ENCODE results near the gene NDUFS3.
"Not testable (repeated sequence)": the region's sequence is repeated elsewhere in the genome, so short reads cannot be mapped to it uniquely, and the experiment has no call there.

The NDUFS3 gene

DNA sequence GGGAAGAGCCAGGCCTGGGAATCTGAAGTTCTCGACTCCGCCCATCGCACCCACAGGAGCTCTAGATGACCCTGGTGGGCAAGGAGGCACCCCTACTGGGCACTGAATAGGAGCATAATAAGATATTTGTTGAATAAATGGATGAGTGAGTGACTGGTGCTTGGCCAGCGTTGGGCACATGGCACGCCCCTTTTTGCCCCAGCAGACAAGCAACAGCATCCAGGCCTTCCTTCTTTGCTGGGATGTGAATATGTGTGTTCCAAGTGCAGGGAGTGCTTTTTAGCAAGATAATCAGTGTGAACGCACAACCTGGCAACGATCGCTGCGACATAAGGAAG, 25.5 kb upstream of the NDUFS3 start:
- no peak for DNase-seq (ENCODE audit: low read depth)
- TF ChIP-seq POLR2A (IDR thresholded peaks at IDR 0.05; ENCODE audit: extremely low read depth, insufficient read length) (no peak), MYC (IDR thresholded peaks at IDR 0.05; ENCODE audit: low read depth, low read length) (no peak)
- TF ChIP-seq, protein P1, sequence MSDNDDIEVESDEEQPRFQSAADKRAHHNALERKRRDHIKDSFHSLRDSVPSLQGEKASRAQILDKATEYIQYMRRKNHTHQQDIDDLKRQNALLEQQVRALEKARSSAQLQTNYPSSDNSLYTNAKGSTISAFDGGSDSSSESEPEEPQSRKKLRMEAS (IDR thresholded peaks at IDR 0.05; ENCODE audit: low read depth, low read length): no peak
- peak overlapping the region; percentile 65 for H3K4me3 ChIP-seq (ENCODE audit: low read depth, low read length)

- not testable (repeated sequence) for H3K4me3 ChIP-seq (ENCODE audit: low read depth, low read length); DNase-seq (ENCODE audit: low read depth)
Measured at GRCh38 chr11:47557004-47557403, 21.9 kb upstream of the NDUFS3 start.

DNA sequence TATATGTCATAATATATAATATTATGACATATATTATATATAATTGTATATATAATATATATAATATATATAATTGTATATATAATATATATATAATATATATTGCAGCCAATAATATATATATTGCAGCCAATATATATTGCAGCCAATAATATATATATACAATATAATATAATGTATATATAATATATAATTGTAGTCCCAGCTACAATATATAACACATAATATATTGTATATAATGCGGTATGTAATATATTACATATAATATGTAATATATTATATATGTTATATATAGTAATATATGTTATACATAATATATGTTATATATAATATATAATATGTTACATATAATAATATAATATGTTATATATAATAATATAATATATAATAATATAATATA, 20.2 kb upstream of the NDUFS3 start:
- DNase-seq (ENCODE audit: low read depth): no peak
- TF ChIP-seq POLR2A (IDR thresholded peaks at IDR 0.05; ENCODE audit: extremely low read depth, insufficient read length) (no peak), CTCF (IDR thresholded peaks at IDR 0.05; ENCODE audit: low read depth, low read length) (no peak), MYC (IDR thresholded peaks at IDR 0.05; ENCODE audit: low read depth, low read length) (no peak)
- TF ChIP-seq, protein P1 (IDR thresholded peaks at IDR 0.05; ENCODE audit: low read depth, low read length): no peak
- H3K4me3 ChIP-seq (ENCODE audit: low read depth, low read length): no peak overlapping the region

DNA sequence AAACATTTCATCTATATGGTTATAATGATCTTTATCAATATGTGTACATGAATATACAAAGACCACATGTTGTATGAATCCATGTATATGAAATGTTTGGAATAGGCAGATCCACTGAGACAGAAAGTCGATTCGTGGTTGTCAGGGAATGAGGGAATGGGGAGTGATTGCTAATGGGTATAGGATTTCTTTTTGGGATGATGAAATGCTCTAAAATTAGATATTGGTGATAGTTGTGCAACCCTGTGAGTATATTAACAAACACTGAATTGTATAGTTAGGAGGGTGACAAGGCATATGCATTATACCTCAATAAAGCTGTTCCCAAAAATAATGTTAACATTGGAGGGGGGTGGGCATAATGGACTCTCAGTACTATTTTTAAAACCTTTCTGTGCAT, 18.4 kb upstream of the NDUFS3 start:
- TF ChIP-seq MYC (IDR thresholded peaks at IDR 0.05; ENCODE audit: low read depth, low read length): no peak
- TF ChIP-seq POLR2A (IDR thresholded peaks at IDR 0.05; ENCODE audit: extremely low read depth, insufficient read length): no peak
- TF ChIP-seq, protein P1 (IDR thresholded peaks at IDR 0.05; ENCODE audit: low read depth, low read length): no peak
- no peak for TF ChIP-seq CTCF (IDR thresholded peaks at IDR 0.05; ENCODE audit: low read depth, low read length)
- DNase-seq (ENCODE audit: low read depth): peak; percentile 34
- H3K4me3 ChIP-seq (ENCODE audit: low read depth, low read length): no peak overlapping the region

DNA sequence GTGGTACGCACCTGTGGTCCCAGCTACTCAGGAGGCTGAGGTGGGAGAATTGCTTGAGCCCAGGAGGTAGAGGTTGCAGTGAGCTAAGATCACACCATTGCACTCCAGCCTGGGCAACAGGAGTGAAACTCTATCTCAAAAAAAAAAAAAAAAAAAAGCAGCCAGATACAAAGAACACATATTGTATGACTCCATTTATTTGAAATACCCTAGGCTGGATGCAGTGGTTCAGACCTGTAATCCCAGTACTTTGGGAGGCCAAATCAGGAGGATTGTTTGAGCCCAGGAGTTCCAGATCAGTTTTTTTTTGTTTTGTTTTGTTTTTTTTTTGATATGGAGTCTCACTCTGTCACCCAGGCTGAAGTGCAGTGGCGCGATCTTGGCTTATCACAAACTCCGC, 16.5 kb upstream of the NDUFS3 start:
- not testable (repeated sequence) for H3K4me3 ChIP-seq (ENCODE audit: low read depth, low read length); DNase-seq (ENCODE audit: low read depth)

- peak overlapping the region; percentile 60 for H3K4me3 ChIP-seq (ENCODE audit: low read depth, low read length)
- not testable (repeated sequence) for DNase-seq (ENCODE audit: low read depth)
Measured at GRCh38 chr11:47564366-47564765, 14.5 kb upstream of the NDUFS3 start.

DNA sequence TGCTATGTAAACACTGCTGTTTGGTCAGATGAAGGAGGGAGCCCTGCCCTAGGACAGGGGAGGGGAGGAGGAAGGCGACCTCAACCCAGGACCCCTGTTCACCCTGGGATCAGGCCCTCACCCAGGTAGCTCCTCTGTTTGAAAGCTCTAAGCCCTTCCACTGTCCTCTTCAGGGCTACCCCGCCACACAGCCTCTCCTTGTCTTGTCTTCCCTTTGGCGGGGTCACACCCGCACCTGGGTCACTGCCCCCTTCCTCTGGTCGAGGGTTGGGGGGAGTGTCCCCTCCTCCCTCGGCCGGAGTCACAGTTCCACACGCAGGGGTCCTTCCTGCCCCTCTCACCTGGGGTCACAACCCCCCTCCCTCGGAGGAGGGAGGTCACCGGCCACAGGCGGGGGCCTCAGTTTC, 13.9 kb upstream of the NDUFS3 start:
- no peak for DNase-seq (ENCODE audit: low read depth)
- peak overlapping the region; percentile 60 for H3K4me3 ChIP-seq (ENCODE audit: low read depth, low read length)
- no peak for TF ChIP-seq MYC (IDR thresholded peaks at IDR 0.05; ENCODE audit: low read depth, low read length)
- no peak for TF ChIP-seq POLR2A (IDR thresholded peaks at IDR 0.05; ENCODE audit: extremely low read depth, insufficient read length)
- TF ChIP-seq, protein P1 (IDR thresholded peaks at IDR 0.05; ENCODE audit: low read depth, low read length): no peak
- TF ChIP-seq CTCF (IDR thresholded peaks at IDR 0.05; ENCODE audit: low read depth, low read length): no peak

DNA sequence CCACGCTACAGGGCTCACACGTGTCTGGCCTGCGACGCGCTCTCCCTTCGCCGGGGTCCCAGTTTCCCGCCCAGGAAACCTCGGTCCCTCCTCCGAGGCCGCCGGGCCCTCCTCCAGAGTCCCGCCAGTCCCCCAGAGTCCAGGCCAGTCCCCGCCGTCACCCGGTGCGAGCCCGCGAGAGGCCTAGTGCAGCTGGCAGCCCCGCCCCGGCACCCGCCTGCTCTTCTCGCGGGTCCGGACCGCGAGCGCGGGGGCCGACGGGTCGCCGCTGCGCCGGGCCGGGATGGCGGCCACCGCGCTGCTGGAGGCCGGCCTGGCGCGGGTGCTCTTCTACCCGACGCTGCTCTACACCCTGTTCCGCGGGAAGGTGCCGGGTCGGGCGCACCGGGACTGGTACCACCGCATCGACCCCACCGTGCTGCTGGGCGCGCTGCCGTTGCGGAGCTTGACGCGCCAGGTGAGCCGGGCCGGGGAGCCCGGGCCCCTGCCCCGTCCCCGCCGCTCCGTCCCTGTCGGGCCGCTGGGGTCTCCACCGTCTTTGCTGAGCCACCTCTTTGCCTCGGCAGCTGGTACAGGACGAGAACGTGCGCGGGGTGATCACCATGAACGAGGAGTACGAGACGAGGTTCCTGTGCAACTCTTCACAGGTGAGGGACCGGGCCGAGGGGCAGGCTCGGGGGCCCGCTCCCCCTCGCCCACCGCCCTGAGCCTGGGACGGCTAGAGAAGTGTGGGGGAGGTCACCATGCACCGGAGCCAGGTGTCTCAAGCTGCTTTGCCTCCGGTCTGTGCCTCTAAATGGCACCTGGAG, 13.3 kb upstream of the NDUFS3 start, which contains the start of gene PTPMT1:
Gene PTPMT1 (plus strand): TSS at position 260 of the 809 bp plus-strand sequence. CDS start 24 bp downstream, at position 284.
- peak; percentile 90 for DNase-seq (ENCODE audit: low read depth)
- H3K4me3 ChIP-seq (ENCODE audit: low read depth, low read length): peak within 1 kb of the TSS; percentile 88
- TF ChIP-seq MYC (IDR thresholded peaks at IDR 0.05; ENCODE audit: low read depth, low read length): peak; percentile 74
- TF ChIP-seq, protein P1 (IDR thresholded peaks at IDR 0.05; ENCODE audit: low read depth, low read length): peak; percentile 72
- peak; percentile 84 for TF ChIP-seq POLR2A (IDR thresholded peaks at IDR 0.05; ENCODE audit: extremely low read depth, insufficient read length)
- TF ChIP-seq CTCF (IDR thresholded peaks at IDR 0.05; ENCODE audit: low read depth, low read length): no peak
